Sigmoid colon (tissue), 4 donors: ENCODE results near the gene DBI.
A peak's percentile ranks its signal among the peaks of the same experiment; 100 is the strongest.

Experiments used
- EP300 ChIP-seq, 4 donors: sonication (generic); formaldehyde crosslinking; IDR thresholded peaks; one replicate each; pipeline ENCODE4 v1.6.1; 2017; ENCODE audit warnings: antibody characterized with exemption in 4 of 4
- POLR2A ChIP-seq, 2 donors: fragments of 450-650 bp; IDR thresholded peaks; one replicate each; pipeline ENCODE4 v1.6.1; 2016; ENCODE audit warnings: antibody characterized with exemption in 2 of 2, mild to moderate bottlenecking in 2 of 2, moderate library complexity in 2 of 2
- POLR2AphosphoS5 ChIP-seq, 4 donors: sonication (generic); formaldehyde crosslinking; IDR thresholded peaks; one replicate each; pipeline ENCODE4 v1.6.1; 2017; ENCODE audit warnings: antibody characterized with exemption in 4 of 4
- TF ChIP-seq, protein P1 (sequence below), 4 experiments: fragments of 450-650 bp in 3 of 4; fragments of 200-600 bp in 1 of 4; IDR thresholded peaks; one replicate each; pipeline ENCODE4 v1.5.1; 2016 to 2019; ENCODE audit warnings: antibody characterized with exemption in 4 of 4, mild to moderate bottlenecking in 3 of 4, moderate library complexity in 2 of 4

DNA sequence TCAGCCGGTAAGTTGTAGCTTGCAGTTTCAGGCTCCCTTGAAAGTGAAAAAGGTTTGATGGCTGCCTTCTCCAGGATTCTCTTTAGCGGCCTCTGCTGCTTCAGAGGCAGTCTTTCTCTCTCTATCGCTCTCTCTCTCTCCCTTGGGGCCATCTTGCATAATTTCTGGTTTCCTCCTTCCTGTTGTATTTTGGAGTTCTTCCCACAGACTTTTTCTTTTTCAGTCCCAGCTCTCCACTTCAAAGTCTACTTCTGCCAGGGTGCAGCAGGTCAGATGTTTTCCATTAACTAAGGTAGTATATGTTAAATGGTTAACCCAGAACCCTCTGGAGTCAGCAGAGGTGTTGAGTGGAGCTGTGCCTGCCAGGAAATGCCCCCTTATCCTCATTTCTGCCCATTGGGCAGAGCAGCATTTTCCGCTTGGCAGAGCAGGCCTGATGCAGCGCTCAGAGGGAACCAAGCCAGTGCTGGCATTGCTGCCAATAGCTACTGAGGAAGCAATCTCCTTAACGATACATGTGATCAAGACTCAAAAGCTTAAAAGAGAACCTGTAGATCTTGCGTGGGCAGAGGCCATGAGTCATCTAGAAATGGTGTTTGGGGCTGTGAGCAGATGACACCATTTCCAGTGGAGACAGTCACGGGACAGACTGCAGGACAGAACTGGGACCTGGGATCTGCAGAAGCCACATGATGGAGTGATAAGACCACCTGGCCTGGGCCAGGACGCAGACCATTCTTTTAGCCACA, 20.8 kb downstream of the DBI start:
- TF ChIP-seq EP300 (IDR thresholded peaks at IDR 0.05), result no peak
- no peak for TF ChIP-seq POLR2A (IDR thresholded peaks at IDR 0.05)
- TF ChIP-seq, protein P1, sequence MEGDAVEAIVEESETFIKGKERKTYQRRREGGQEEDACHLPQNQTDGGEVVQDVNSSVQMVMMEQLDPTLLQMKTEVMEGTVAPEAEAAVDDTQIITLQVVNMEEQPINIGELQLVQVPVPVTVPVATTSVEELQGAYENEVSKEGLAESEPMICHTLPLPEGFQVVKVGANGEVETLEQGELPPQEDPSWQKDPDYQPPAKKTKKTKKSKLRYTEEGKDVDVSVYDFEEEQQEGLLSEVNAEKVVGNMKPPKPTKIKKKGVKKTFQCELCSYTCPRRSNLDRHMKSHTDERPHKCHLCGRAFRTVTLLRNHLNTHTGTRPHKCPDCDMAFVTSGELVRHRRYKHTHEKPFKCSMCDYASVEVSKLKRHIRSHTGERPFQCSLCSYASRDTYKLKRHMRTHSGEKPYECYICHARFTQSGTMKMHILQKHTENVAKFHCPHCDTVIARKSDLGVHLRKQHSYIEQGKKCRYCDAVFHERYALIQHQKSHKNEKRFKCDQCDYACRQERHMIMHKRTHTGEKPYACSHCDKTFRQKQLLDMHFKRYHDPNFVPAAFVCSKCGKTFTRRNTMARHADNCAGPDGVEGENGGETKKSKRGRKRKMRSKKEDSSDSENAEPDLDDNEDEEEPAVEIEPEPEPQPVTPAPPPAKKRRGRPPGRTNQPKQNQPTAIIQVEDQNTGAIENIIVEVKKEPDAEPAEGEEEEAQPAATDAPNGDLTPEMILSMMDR (IDR thresholded peaks at IDR 0.05), result no peak
- peak in 1 of 4 donors; percentile 23 for TF ChIP-seq POLR2AphosphoS5 (IDR thresholded peaks at IDR 0.05)
